Dermis microvascular lymphatic vessel endothelial cell (primary cell): ENCODE data around the gene SMARCB1. TPM values are rescaled to one million over a fixed set of nuclear protein-coding genes. Genes with fewer than 3 reads are reported as not detected.

Source experiments
- DNase-seq, 2 donors: peaks; one replicate each; pipeline versions ENCODE4 v3.0.0 to v3.0.0-alpha.2; 2010; ENCODE audit warnings: low read depth in 2 of 2
- total RNA-seq: library from RNA; depleted of rRNA; stranded (reverse); fragments of >200 nt; gene quantifications from 2 replicates; pipeline ENCODE4 v1.2.1, GENCODE V29; 2014

Gene SMARCB1
- total RNA-seq, 1 donor from 2014 or later, result 19.1 TPM

- DNase-seq, result no peak
Observed at GRCh38 chr22:23829845-23830372, 43.1 kb downstream of the SMARCB1 start.

- DNase-seq, result no peak
Observed at GRCh38 chr22:23831261-23831660, 44.5 kb downstream of the SMARCB1 start.

GRCh38 chr22:23831781-23832180 lies 45.0 kb downstream of the SMARCB1 start:
- DNase-seq, result no peak

GRCh38 chr22:23832226-23833016 lies 45.7 kb downstream of the SMARCB1 start:
- DNase-seq, result no peak

- no peak for DNase-seq
Observed at GRCh38 chr22:23833017-23833751, 46.4 kb downstream of the SMARCB1 start.

- DNase-seq, result no peak
Observed at GRCh38 chr22:23833911-23834317, 47.1 kb downstream of the SMARCB1 start.

- DNase-seq, result no peak
Observed at GRCh38 chr22:23834406-23834792, 47.6 kb downstream of the SMARCB1 start.

- DNase-seq, result no peak
Observed at GRCh38 chr22:23834793-23835483, 48.2 kb downstream of the SMARCB1 start.

GRCh38 chr22:23835484-23836144 lies 48.8 kb downstream of the SMARCB1 start:
- DNase-seq, result no peak

- no peak for DNase-seq
Observed at GRCh38 chr22:23836281-23836680, 49.5 kb downstream of the SMARCB1 start.

GRCh38 chr22:23836692-23837495 lies 50.1 kb downstream of the SMARCB1 start:
- no peak for DNase-seq

- no peak for DNase-seq
Observed at GRCh38 chr22:23837496-23837859, 50.7 kb downstream of the SMARCB1 start.

- DNase-seq, result no peak
Observed at GRCh38 chr22:23837911-23838680, 51.3 kb downstream of the SMARCB1 start.

GRCh38 chr22:23838681-23839468 lies 52.1 kb downstream of the SMARCB1 start, which contains the start of gene DERL3:
TSS of gene DERL3 (minus strand) at chr22:23839006. CDS start at chr22:23838987, 19 bp downstream.
- peak; percentile 97 to 99 for DNase-seq

GRCh38 chr22:23840026-23840425 lies 53.3 kb downstream of the SMARCB1 start:
- no peak for DNase-seq

- no peak for DNase-seq
Observed at GRCh38 chr22:23841292-23841691, 54.5 kb downstream of the SMARCB1 start.

GRCh38 chr22:23841736-23842445 lies 55.1 kb downstream of the SMARCB1 start:
- no peak for DNase-seq

- no peak for DNase-seq
Observed at GRCh38 chr22:23842599-23842998, 55.8 kb downstream of the SMARCB1 start.
